Naive thymus-derived CD8-positive, alpha-beta T cell (primary cell): ENCODE measurements around the gene GRAPL. TPM values are rescaled to one million over a fixed set of nuclear protein-coding genes. Genes with fewer than 3 reads are reported as not detected.
"Not testable (repeated sequence)": the region's sequence is repeated elsewhere in the genome, so short reads cannot be mapped to it uniquely, and the experiment has no call there.

Source experiments
- ATAC-seq, 2 donors: fragments of 150-1000 bp; cut with Tn5 transposase in 1 of 2; sonication (Bioruptor Pico), chemical (Tn5 transposase) in 1 of 2; 1 replicate in 1 of 2; 2 replicates in 1 of 2; pipeline ENCODE4 v1.10.0; 2021; ENCODE audit warnings: mild to moderate bottlenecking in 2 of 2, moderate library complexity in 2 of 2
- POLR2A ChIA-PET: fragments of 350-600 bp; sonication (Branson Sonifier 250); formaldehyde crosslinking; loops from one replicate; lab custom pipeline; 2021; ENCODE audit warnings: antibody characterized with exemption; lab: Charles Lee
- DNase-seq, 10 donors: peaks; one replicate each; pipeline versions ENCODE4 v3.0.0 to v3.0.0-alpha.2; 2020 to 2022
- H3K27ac Mint-ChIP-seq, 10 donors: one replicate each; pipeline ENCODE4 v1.8.0; 2020 to 2022; ENCODE audit warnings: mild to moderate bottlenecking in 10 of 10, mixed read lengths in 10 of 10, moderate library complexity in 4 of 10, inconsistent platforms in 1 of 10
- H3K27me3 Mint-ChIP-seq, 5 donors: one replicate each; pipeline ENCODE4 v1.8.0; 2021 to 2022; ENCODE audit warnings: mixed read lengths in 5 of 5
- H3K36me3 Mint-ChIP-seq, 3 donors: one replicate each; pipeline ENCODE4 v1.8.0; 2020 to 2022; ENCODE audit warnings: mixed read lengths in 3 of 3, mild to moderate bottlenecking in 2 of 3, inconsistent platforms in 1 of 3
- H3K4me1 Mint-ChIP-seq, 4 donors: one replicate each; pipeline ENCODE4 v1.8.0; 2021 to 2022; ENCODE audit warnings: mixed read lengths in 4 of 4
- H3K4me3 Mint-ChIP-seq, 10 donors: one replicate each; pipeline ENCODE4 v1.8.0; 2020 to 2022; ENCODE audit warnings: mild to moderate bottlenecking in 10 of 10, mixed read lengths in 10 of 10, moderate library complexity in 6 of 10, inconsistent platforms in 1 of 10
- H3K9me3 Mint-ChIP-seq, 9 donors: one replicate each; pipeline ENCODE4 v1.8.0; 2020 to 2022; ENCODE audit warnings: mixed read lengths in 9 of 9, mild to moderate bottlenecking in 3 of 9, inconsistent platforms in 1 of 9, moderate library complexity in 1 of 9
- polyA plus RNA-seq, 3 donors: library from polyadenylated mRNA; unstranded; fragments of 300-500 nt; fragmentation: Illumina TruSeq; gene quantifications; one replicate each; pipeline ENCODE4 v1.2.3, GENCODE V29; 2021
- total RNA-seq, 8 experiments: library from RNA in 2 of 8; stranded (reverse) in 2 of 8; gene quantifications; one replicate each; pipeline ENCODE4 v1.2.3 and lab custom pipeline; 2021 to 2026

Gene GRAPL
- total and polyA plus RNA-seq, 5 experiments from 2014 or later, result 0.44 to 69.6 (median 1.2) TPM

- POLR2A ChIA-PET, H3K9me3 Mint-ChIP-seq, H3K4me1 Mint-ChIP-seq, H3K27me3 Mint-ChIP-seq, H3K36me3 Mint-ChIP-seq, DNase-seq: not testable (repeated sequence)
- peak; percentile 63 to 72 for ATAC-seq
- H3K27ac Mint-ChIP-seq, result peak overlapping the region in 1 of 10 donors; percentile 37
- peak overlapping the region in 1 of 10 donors; percentile 30 for H3K4me3 Mint-ChIP-seq
These were observed 61.7 kb downstream of the GRAPL start for GRCh38 chr17:19188870-19189708.

DNA sequence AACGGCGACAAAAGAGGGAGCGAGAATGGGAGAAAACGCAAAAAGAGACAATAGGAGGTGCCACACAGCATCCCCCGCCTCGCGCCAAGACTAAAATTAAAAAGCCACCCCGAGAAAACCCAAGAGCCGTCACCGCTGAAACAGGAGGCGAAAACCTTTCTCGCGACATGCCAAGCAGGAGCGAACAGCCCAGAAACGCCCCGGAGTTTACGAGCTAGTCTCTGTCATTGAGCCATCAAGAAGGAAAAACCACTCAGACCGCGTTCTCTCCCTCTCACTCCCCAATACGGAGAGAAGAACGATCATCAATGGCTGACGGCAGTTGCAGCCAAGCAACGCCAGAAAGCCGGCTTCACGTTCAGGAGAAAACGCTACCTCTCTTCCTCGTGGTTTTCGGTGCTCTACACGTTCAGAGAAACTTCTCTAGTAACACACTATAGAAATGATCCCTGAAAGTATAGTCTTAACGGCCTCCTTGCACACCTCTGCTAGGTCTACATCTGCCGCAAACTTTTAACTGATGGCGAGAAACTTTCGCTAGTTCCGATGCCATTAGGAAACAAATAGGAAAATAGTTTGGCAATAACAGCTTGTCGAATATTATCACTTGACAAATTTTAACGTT lies 62.5 kb downstream of the GRAPL start:
- H3K36me3 Mint-ChIP-seq, H3K27ac Mint-ChIP-seq, DNase-seq, POLR2A ChIA-PET, H3K4me1 Mint-ChIP-seq, H3K27me3 Mint-ChIP-seq, H3K4me3 Mint-ChIP-seq, H3K9me3 Mint-ChIP-seq: not testable (repeated sequence)
- peak; percentile 23 to 29 for ATAC-seq

- DNase-seq (peak in 7 of 10 donors; percentile 1 to 66 (median 14)), ATAC-seq (peak; percentile 95 to 96)
- H3K4me1 Mint-ChIP-seq, H3K9me3 Mint-ChIP-seq, H3K27ac Mint-ChIP-seq, H3K36me3 Mint-ChIP-seq, POLR2A ChIA-PET, H3K4me3 Mint-ChIP-seq, H3K27me3 Mint-ChIP-seq: not testable (repeated sequence)
These were observed 69.2 kb downstream of the GRAPL start for GRCh38 chr17:19196382-19197204.

GRCh38 chr17:19202448-19202847 lies 75.1 kb downstream of the GRAPL start:
- POLR2A ChIA-PET, H3K9me3 Mint-ChIP-seq, H3K4me3 Mint-ChIP-seq, H3K27me3 Mint-ChIP-seq, DNase-seq, H3K4me1 Mint-ChIP-seq, H3K27ac Mint-ChIP-seq, H3K36me3 Mint-ChIP-seq: not testable (repeated sequence)
- peak; percentile 100 for ATAC-seq

- H3K27me3 Mint-ChIP-seq, ATAC-seq, H3K36me3 Mint-ChIP-seq, H3K27ac Mint-ChIP-seq, H3K4me1 Mint-ChIP-seq, DNase-seq, POLR2A ChIA-PET, H3K4me3 Mint-ChIP-seq, H3K9me3 Mint-ChIP-seq: not testable (repeated sequence)
These were observed 76.0 kb downstream of the GRAPL start for GRCh38 chr17:19203429-19203828.

Other genes starting within 250 kb of the GRAPL start
- gene SLC5A10, start 175.4 kb upstream of the GRAPL start, total RNA-seq, result not detected
- gene SLC5A10, start 175.4 kb upstream of the GRAPL start, polyA plus RNA-seq, result under 1 TPM; 0.06 to 0.25 (median 0.09) TPM
- 1 to 10 TPM; 7.2 to 8.9 TPM for gene FAM83G, start 122.8 kb upstream of the GRAPL start, total RNA-seq
- 1 to 10 TPM; 1.5 to 3.5 (median 1.9) TPM for gene FAM83G, start 122.8 kb upstream of the GRAPL start, polyA plus RNA-seq
- 10 to 100 TPM; 65.6 to 69.9 TPM for gene GRAP, start 80.6 kb upstream of the GRAPL start, total RNA-seq
- 10 to 100 TPM; 32.7 to 99.6 (median 73.1) TPM for gene GRAP, start 80.6 kb upstream of the GRAPL start, polyA plus RNA-seq
- 1 to 10 TPM; 6.1 to 6.5 TPM for gene EPN2, start 109.8 kb downstream of the GRAPL start, total RNA-seq
- 1 to 10 TPM; 1.3 to 3.7 (median 1.6) TPM for gene EPN2, start 109.8 kb downstream of the GRAPL start, polyA plus RNA-seq
- 1 to 10 TPM; 1.9 to 3.1 TPM for gene B9D1, start 235.1 kb downstream of the GRAPL start, total RNA-seq
- 1 to 10 TPM in 1 of 3 donors, under 1 TPM in 2; 0.75 to 1.8 (median 0.91) TPM for gene B9D1, start 235.1 kb downstream of the GRAPL start, polyA plus RNA-seq